HepG2 (cell line): ENCODE measurements around the gene TMEM134. TPM values are rescaled to one million over a fixed set of nuclear protein-coding genes. Genes with fewer than 3 reads are reported as not detected.

Experiments
- CHD2 ChIP-seq: IDR thresholded peaks from 2 replicates; pipeline ENCODE4 v1.6.1; 2011; ENCODE audit warnings: low read depth, low read length, improper control_type of control experiment
- GABPB1 ChIP-seq: IDR thresholded peaks from 2 replicates; pipeline ENCODE4 v1.6.1; 2016; ENCODE audit warnings: mild to moderate bottlenecking, missing genetic modification reagents, moderate library complexity, missing compliant biosample characterization
- HMGXB4 ChIP-seq, 2 experiments: sonication (generic) in 1 of 2; formaldehyde crosslinking in 1 of 2; IDR thresholded peaks; 2 replicates each; pipeline versions ENCODE4 v1.4.0 to v1.6.1; 2018 to 2020; ENCODE audit warnings: missing genetic modification reagents in 2 of 2, borderline replicate concordance in 1 of 2, low read depth in 1 of 2, mild to moderate bottlenecking in 1 of 2, missing biosample characterization in 1 of 2
- LCORL ChIP-seq, 2 experiments: fragments of 450-650 bp in 1 of 2; sonication (generic) in 1 of 2; formaldehyde crosslinking in 1 of 2; IDR thresholded peaks; 2 replicates each; pipeline versions ENCODE4 v1.5.0 to v1.6.1; 2017 to 2020; ENCODE audit warnings: antibody characterized with exemption in 1 of 2, missing genetic modification reagents in 1 of 2
- MED8 ChIP-seq: sonication (generic); formaldehyde crosslinking; IDR thresholded peaks from 2 replicates; pipeline ENCODE4 v1.8.1; 2023; ENCODE audit warnings: mild to moderate bottlenecking, missing genetic modification reagents; ENCODE audit not compliant: insufficient replicate concordance
- MTERF4 ChIP-seq: sonication (generic); formaldehyde crosslinking; IDR thresholded peaks from 2 replicates; pipeline ENCODE4 v1.8.0; 2023; ENCODE audit warnings: mild to moderate bottlenecking, missing genetic modification reagents
- MTF2 ChIP-seq: sonication (generic); formaldehyde crosslinking; IDR thresholded peaks from 2 replicates; pipeline ENCODE4 v1.5.0; 2020; ENCODE audit warnings: missing genetic modification reagents, borderline replicate concordance
- NFRKB ChIP-seq: fragments of 450-650 bp; IDR thresholded peaks from 2 replicates; pipeline ENCODE4 v1.6.1; 2017
- PHF20 ChIP-seq: sonication (generic); formaldehyde crosslinking; IDR thresholded peaks from 2 replicates; pipeline ENCODE4 v1.5.0; 2020; ENCODE audit warnings: mild to moderate bottlenecking, missing genetic modification reagents
- SUZ12 ChIP-seq: fragments of 150-350 bp; IDR thresholded peaks from 2 replicates; pipeline ENCODE4 v1.6.1; 2014; ENCODE audit warnings: low read depth, low read length
- TARDBP ChIP-seq: sonication (generic); formaldehyde crosslinking; IDR thresholded peaks from 2 replicates; pipeline ENCODE4 v1.8.0; 2022; ENCODE audit warnings: mild to moderate bottlenecking, missing genetic modification reagents
- TBL1XR1 ChIP-seq: fragments of 150-350 bp; IDR thresholded peaks from 2 replicates; pipeline ENCODE4 v1.6.1; 2014; ENCODE audit warnings: borderline replicate concordance, low read length; ENCODE audit not compliant: partially characterized antibody
- ZNF17 ChIP-seq: sonication (generic); formaldehyde crosslinking; IDR thresholded peaks from 2 replicates; pipeline ENCODE4 v1.5.0; 2020; ENCODE audit warnings: mild to moderate bottlenecking, missing genetic modification reagents
- ZNF251 ChIP-seq: sonication (generic); formaldehyde crosslinking; IDR thresholded peaks from 2 replicates; pipeline ENCODE4 v1.9.0; 2021; ENCODE audit warnings: mild to moderate bottlenecking, missing genetic modification reagents
- ZNF383 ChIP-seq: sonication (generic); formaldehyde crosslinking; IDR thresholded peaks from 2 replicates; pipeline ENCODE4 v1.4.0; 2020; ENCODE audit warnings: missing genetic modification reagents, mild to moderate bottlenecking, borderline replicate concordance
- ZNF704 ChIP-seq: sonication (generic); formaldehyde crosslinking; IDR thresholded peaks from 2 replicates; pipeline ENCODE4 v1.8.1; 2023; ENCODE audit warnings: mild to moderate bottlenecking, inconsistent platforms, moderate library complexity, missing genetic modification reagents, borderline replicate concordance
- ZNF709 ChIP-seq: sonication (generic); formaldehyde crosslinking; IDR thresholded peaks from 2 replicates; pipeline ENCODE4 v1.5.0; 2020; ENCODE audit warnings: mild to moderate bottlenecking, missing genetic modification reagents
- ZSCAN29 ChIP-seq: sonication (generic); formaldehyde crosslinking; conservative IDR thresholded peaks from 2 replicates; pipeline ENCODE4 v1.4.0; 2020; ENCODE audit warnings: mild to moderate bottlenecking, missing genetic modification reagents
- polyA plus RNA-seq, 8 experiments: library from polyadenylated mRNA; depleted of rRNA in 3 of 8; stranded (reverse) in 7 of 8; unstranded in 1 of 8; fragments of >200 nt; fragmentation: Illumina TruSeq in 4 of 8; extraction: Trizol in 4 of 8; gene quantifications; 2 replicates each; pipeline versions ENCODE4 v1.2.1 to v1.2.3, GENCODE V29; 2011 to 2016; ENCODE audit warnings: low read depth in 4 of 8, missing spikeins in 1 of 8, mixed read lengths in 1 of 8; ENCODE audit not compliant: insufficient read depth in 1 of 8
- total RNA-seq, 5 experiments: library from RNA; depleted of rRNA; stranded (reverse); fragments of >200 nt; fragmentation: Illumina TruSeq; extraction: Trizol; gene quantifications; 2 replicates each; pipeline ENCODE4 v1.2.3, GENCODE V29; 2016; ENCODE audit warnings: low read depth in 1 of 5
- TF ChIP-seq, protein P1 (sequence below): sonication (generic); formaldehyde crosslinking; IDR thresholded peaks from 2 replicates; pipeline ENCODE4 v1.8.1; 2023; ENCODE audit warnings: missing genetic modification reagents, mild to moderate bottlenecking, borderline replicate concordance
- TF ChIP-seq, protein P2 (sequence below): sonication (generic); formaldehyde crosslinking; IDR thresholded peaks from 2 replicates; pipeline ENCODE4 v1.5.1; 2020; ENCODE audit warnings: missing genetic modification reagents, mild to moderate bottlenecking, borderline replicate concordance
- TF ChIP-seq, protein P3 (sequence below): sonication (generic); formaldehyde crosslinking; IDR thresholded peaks from 2 replicates; pipeline ENCODE4 v1.5.1; 2020; ENCODE audit warnings: mild to moderate bottlenecking, missing genetic modification reagents, borderline replicate concordance

TMEM134 gene
- total and polyA plus RNA-seq, 2 of the 13 experiments (the other 11 are each of a cell fraction or from before 2014, with no cell fraction given), result 6.9 to 26.9 TPM

GRCh38 chr11:67505605-67506396, 36.8 kb upstream of the TMEM134 start (continued):
- TF ChIP-seq MTERF4 (CRISPR knock-in tag) (no peak; the same call in 1 of the 2 replicates), ZNF251 (CRISPR knock-in tag) (0 out of 2 replicates have a peak, but pooled peaks have one; percentile 23), TARDBP (CRISPR knock-in tag) (peak; percentile 82), ZNF704 (CRISPR knock-in tag) (no peak), CHD2 (no peak), GABPB1 (CRISPR knock-in tag) (peak; percentile 68), ZNF17 (CRISPR knock-in tag) (no peak), NFRKB (no peak), HMGXB4 (CRISPR knock-in tag; IDR thresholded peaks at IDR 0.05; ENCODE audit: borderline replicate concordance in 1 of 2, low read depth in 1 of 2) (peak; percentile 79 to 84; a peak in 3 of 4 replicates), ZNF709 (CRISPR knock-in tag) (no peak), MED8 (CRISPR knock-in tag) (no peak), LCORL (IDR thresholded peaks at IDR 0.05) (no peak), LCORL (CRISPR knock-in tag; IDR thresholded peaks at IDR 0.05) (peak; percentile 79), SUZ12 (no peak), TBL1XR1 (no peak), MTF2 (CRISPR knock-in tag) (no peak), ZSCAN29 (CRISPR knock-in tag) (0 out of 2 replicates have a peak, but pooled peaks have one; percentile 31), PHF20 (CRISPR knock-in tag) (no peak), ZNF383 (CRISPR knock-in tag) (0 out of 2 replicates have a peak, but pooled peaks have one; percentile 62)
- TF ChIP-seq, protein P1, sequence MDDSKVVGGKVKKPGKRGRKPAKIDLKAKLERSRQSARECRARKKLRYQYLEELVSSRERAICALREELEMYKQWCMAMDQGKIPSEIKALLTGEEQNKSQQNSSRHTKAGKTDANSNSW, result 0 out of 2 replicates have a peak, but pooled peaks have one; percentile 44
- TF ChIP-seq, protein P2, sequence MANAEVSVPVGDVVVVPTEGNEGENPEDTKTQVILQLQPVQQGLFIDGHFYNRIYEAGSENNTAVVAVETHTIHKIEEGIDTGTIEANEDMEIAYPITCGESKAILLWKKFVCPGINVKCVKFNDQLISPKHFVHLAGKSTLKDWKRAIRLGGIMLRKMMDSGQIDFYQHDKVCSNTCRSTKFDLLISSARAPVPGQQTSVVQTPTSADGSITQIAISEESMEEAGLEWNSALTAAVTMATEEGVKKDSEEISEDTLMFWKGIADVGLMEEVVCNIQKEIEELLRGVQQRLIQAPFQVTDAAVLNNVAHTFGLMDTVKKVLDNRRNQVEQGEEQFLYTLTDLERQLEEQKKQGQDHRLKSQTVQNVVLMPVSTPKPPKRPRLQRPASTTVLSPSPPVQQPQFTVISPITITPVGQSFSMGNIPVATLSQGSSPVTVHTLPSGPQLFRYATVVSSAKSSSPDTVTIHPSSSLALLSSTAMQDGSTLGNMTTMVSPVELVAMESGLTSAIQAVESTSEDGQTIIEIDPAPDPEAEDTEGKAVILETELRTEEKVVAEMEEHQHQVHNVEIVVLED (CRISPR knock-in tag), result peak; percentile 54
- TF ChIP-seq, protein P3, sequence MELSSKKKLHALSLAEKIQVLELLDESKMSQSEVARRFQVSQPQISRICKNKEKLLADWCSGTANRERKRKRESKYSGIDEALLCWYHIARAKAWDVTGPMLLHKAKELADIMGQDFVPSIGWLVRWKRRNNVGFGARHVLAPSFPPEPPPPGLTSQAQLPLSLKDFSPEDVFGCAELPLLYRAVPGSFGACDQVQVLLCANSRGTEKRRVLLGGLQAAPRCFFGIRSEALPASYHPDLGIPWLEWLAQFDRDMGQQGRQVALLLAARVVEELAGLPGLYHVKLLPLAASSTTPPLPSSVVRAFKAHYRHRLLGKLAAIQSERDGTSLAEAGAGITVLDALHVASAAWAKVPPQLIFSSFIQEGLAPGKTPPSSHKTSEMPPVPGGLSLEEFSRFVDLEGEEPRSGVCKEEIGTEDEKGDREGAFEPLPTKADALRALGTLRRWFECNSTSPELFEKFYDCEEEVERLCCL, result no peak
